Measurements from ENCODE around the gene ERN1.

The ERN1 gene

DNA sequence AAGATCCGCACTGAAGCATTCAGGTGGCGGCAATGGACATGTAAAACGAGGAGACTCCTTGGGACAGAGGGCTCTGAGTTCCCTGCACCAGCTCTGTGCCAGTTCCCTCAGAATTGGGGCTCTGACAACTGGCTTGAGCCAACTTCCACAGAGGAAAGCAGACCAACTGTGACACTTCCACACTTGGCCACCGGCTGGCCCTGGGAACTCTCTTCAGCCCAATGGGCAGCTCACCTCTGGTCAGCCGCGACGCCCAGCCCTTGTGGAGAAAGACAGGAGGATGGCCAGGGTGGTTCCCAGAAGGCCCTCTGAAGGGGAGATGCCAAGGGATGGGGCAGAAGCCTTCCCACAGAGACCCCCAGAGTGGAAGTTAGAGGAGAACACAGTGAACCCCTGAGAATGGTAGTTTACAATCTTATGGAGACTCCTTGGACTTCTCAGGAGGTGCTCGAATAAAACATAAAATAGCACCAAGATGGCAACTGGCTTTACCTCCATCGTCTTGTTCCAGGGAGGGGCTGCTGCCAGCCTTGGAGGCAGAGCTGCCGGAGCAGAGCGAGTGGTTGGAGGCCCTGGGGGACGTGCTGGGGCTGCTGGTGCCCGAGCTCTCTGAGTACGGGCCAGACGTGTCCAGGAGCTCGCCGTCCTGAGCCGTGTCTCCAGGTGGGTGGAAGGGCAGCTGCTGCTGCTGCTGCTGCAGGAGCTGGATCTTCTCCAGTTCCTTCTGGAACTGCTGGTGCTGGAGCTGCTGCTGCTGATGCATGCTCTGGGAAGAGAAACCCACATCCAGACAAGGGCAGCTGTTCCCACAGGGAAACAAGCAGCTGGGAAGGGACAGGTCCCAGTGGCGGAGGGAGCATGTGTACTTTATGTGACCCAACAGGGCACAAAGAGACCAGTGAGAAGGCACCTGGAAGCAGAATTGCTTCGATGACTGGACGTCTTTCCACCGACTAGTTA lies 74.5 kb downstream of the ERN1 start:
- DNase-seq (ENCODE audit: low read depth) = no peak
- no peak overlapping the region for H3K4me3 ChIP-seq (ENCODE audit: low read depth, low read length)
- TF ChIP-seq, protein P1, sequence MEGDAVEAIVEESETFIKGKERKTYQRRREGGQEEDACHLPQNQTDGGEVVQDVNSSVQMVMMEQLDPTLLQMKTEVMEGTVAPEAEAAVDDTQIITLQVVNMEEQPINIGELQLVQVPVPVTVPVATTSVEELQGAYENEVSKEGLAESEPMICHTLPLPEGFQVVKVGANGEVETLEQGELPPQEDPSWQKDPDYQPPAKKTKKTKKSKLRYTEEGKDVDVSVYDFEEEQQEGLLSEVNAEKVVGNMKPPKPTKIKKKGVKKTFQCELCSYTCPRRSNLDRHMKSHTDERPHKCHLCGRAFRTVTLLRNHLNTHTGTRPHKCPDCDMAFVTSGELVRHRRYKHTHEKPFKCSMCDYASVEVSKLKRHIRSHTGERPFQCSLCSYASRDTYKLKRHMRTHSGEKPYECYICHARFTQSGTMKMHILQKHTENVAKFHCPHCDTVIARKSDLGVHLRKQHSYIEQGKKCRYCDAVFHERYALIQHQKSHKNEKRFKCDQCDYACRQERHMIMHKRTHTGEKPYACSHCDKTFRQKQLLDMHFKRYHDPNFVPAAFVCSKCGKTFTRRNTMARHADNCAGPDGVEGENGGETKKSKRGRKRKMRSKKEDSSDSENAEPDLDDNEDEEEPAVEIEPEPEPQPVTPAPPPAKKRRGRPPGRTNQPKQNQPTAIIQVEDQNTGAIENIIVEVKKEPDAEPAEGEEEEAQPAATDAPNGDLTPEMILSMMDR (IDR thresholded peaks at IDR 0.05; ENCODE audit: low read depth, low read length, missing control alignments) = no peak

DNA sequence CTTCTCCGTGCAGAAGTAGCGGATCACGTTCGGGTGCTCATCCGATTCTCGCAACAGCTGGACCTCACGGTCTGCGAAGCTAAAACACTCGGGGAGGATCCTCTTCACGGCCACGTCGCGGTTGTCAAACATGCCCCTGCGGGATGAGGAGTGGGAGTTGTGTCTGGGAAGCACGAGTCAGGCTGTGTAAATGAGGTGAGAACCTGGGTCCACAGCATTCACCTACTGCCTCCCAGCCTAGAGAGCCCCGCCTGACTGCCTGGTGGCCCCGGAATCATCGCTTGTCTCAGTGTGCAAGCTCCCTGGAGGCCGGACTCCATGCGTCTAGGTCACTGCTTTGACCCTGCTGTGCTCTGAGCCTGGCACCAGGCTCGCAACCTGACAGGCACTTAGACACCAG lies 75.6 kb downstream of the ERN1 start:
- no peak overlapping the region for H3K4me3 ChIP-seq (ENCODE audit: low read depth, low read length)
- TF ChIP-seq, protein P1 (IDR thresholded peaks at IDR 0.05; ENCODE audit: low read depth, low read length, missing control alignments) = no peak
- no peak for DNase-seq (ENCODE audit: low read depth)

DNA sequence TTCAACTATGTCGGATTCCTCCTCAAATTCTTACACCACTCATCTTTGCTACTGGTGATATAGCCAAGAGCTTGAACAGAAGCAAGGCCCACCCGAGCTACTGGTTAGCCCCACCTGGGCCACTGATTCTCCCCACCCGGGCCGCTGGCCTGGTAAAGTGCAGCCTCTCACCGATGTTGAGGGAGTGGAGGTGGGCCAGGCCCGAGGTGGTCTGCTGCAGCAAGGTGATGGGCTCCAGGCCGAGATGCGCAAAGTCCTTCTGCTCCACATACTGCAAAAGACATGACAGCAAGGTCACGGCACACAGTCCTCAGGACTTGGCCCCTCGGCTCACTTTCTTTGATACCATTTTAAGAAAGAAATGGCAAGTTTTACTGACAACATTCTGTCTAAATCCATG lies 76.8 kb downstream of the ERN1 start:
- TF ChIP-seq, protein P1 (IDR thresholded peaks at IDR 0.05; ENCODE audit: low read depth, low read length, missing control alignments) = no peak
- DNase-seq (ENCODE audit: low read depth) = no peak
- no peak overlapping the region for H3K4me3 ChIP-seq (ENCODE audit: low read depth, low read length)

DNA sequence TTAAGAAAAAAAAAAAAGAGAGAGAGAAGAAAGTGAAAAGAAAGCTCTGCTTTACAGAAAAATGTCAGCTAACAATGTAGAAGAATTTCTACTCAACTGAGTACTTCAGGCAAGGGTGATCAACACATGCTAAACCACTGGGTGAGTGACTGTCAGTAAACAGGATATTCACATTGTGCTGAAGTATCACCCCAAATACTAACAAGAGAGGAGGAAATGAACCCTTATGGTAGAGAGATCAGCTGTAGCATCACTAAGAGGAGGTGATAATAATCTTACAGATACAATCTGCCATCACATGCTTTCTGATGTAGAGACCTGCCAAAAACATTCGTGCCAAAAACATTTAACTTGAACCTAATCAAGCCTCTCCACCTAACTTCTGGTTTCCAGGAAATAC lies 78.8 kb downstream of the ERN1 start:
- no peak for DNase-seq (ENCODE audit: low read depth)
- TF ChIP-seq, protein P1 (IDR thresholded peaks at IDR 0.05; ENCODE audit: low read depth, low read length, missing control alignments) = no peak
- no peak overlapping the region for H3K4me3 ChIP-seq (ENCODE audit: low read depth, low read length)

DNA sequence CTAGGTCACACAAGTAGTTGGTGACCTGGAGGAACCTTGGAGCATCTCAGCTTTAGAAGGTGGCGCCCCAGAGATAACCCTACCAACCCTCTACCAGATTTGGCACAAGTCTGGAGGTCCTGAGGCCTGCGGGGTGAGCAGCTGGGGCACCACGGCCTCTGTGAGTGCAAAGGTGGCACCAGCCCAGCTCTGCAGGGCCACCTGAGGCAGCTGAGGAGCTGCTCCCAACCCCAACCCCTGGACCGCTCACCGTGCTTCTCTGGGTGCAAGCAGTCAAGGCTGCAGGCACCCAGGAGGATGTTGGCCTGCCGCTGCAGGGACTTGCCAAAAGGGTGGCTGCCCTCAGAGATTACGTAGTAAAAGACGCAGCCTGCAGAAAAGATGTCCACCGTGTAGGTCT lies 81.1 kb downstream of the ERN1 start:
- TF ChIP-seq, protein P1 (IDR thresholded peaks at IDR 0.05; ENCODE audit: low read depth, low read length, missing control alignments) = no peak
- no peak for DNase-seq (ENCODE audit: low read depth)
- no peak overlapping the region for H3K4me3 ChIP-seq (ENCODE audit: low read depth, low read length)

DNA sequence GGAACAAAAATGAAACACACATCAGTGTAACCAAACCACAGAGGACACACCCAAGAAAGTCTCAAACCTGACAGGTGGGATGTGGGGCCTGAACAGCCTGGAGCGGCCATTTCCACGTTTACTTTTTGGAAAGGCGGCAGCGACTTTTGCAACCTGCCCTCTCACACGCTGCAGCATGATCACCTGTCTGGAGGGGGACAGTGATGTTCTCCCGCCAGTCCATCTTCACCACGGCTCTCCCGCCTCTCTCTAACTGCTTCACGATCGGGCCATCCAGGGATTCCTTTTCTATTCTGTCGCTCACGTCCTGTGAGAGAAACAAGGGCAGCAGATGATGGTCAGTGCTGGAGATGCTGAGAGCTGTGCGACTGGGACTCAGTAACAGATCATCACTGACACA lies 84.8 kb downstream of the ERN1 start:
- TF ChIP-seq, protein P1 (IDR thresholded peaks at IDR 0.05; ENCODE audit: low read depth, low read length, missing control alignments) = no peak
- H3K4me3 ChIP-seq (ENCODE audit: low read depth, low read length) = no peak overlapping the region
- DNase-seq (ENCODE audit: low read depth) = no peak

Data from GM12864 (cell line).